Mesothelial cell of epicardium (in vitro differentiated cells): ENCODE results near the gene ERMP1. TPM values are rescaled to one million over a fixed set of nuclear protein-coding genes. Genes with fewer than 3 reads are reported as not detected.
A peak's percentile ranks its signal among the peaks of the same experiment; 100 is the strongest.

Source experiments
- DNase-seq, 2 experiments: peaks; one replicate each; pipeline ENCODE4 v3.0.0; 2021; ENCODE audit warnings: low spot score in 2 of 2; ENCODE audit not compliant: unreplicated experiment in 2 of 2
- H3K27ac Mint-ChIP-seq: 2 replicates; pipeline ENCODE4 v1.8.0; 2021; ENCODE audit warnings: mixed read lengths
- H3K27me3 Mint-ChIP-seq: 2 replicates; pipeline ENCODE4 v1.8.0; 2021; ENCODE audit warnings: low read depth, mixed read lengths
- H3K36me3 Mint-ChIP-seq: 2 replicates; pipeline ENCODE4 v1.8.0; 2021; ENCODE audit warnings: mixed read lengths
- H3K4me1 Mint-ChIP-seq: 2 replicates; pipeline ENCODE4 v1.8.0; 2021; ENCODE audit warnings: mixed read lengths
- H3K4me3 Mint-ChIP-seq: 2 replicates; pipeline ENCODE4 v1.8.0; 2021; ENCODE audit warnings: mild to moderate bottlenecking, moderate library complexity, mixed read lengths
- H3K9me3 Mint-ChIP-seq: 2 replicates; pipeline ENCODE4 v1.8.0; 2021; ENCODE audit warnings: mixed read lengths
- CTCF ChIP-seq: fragments of 200-600 bp; sonication (generic); IDR thresholded peaks from one replicate; pipeline ENCODE4 v1.5.0; 2021; ENCODE audit warnings: antibody characterized with exemption; ENCODE audit not compliant: unreplicated experiment
- total RNA-seq: library from RNA; stranded (reverse); gene quantifications from 3 replicates; pipeline ENCODE4 v1.2.1, GENCODE V29; 2021

Gene ERMP1
- total RNA-seq, 1 donor from 2014 or later, result 25.2 TPM

- no peak for DNase-seq
- TF ChIP-seq CTCF, result no peak
- Mint-ChIP-seq H3K27me3 (no peaks in the 10 kb centered on the region), H3K36me3 (peaks cover 5% of the 10 kb centered on the region), H3K27ac (no peak overlapping the region), H3K4me3 (no peak overlapping the region), H3K4me1 (peaks cover 23% of the 10 kb centered on the region), H3K9me3 (peaks cover 6% of the 10 kb centered on the region)
Observed at GRCh38 chr9:5874048-5874447, 41.1 kb upstream of the ERMP1 start.

GRCh38 chr9:5873439-5873838, 40.5 kb upstream of the ERMP1 start:
- DNase-seq, result no peak
- Mint-ChIP-seq H3K4me3 (no peak overlapping the region), H3K4me1 (peaks cover 21% of the 10 kb centered on the region), H3K9me3 (peaks cover 6% of the 10 kb centered on the region), H3K27me3 (no peaks in the 10 kb centered on the region), H3K27ac (peak overlapping the region; percentile 19), H3K36me3 (peaks cover 5% of the 10 kb centered on the region)
- no peak for TF ChIP-seq CTCF

GRCh38 chr9:5872511-5872910, 39.6 kb upstream of the ERMP1 start:
- DNase-seq, result no peak
- Mint-ChIP-seq H3K27ac (peak overlapping the region; percentile 75), H3K27me3 (no peaks in the 10 kb centered on the region), H3K36me3 (peaks cover 5% of the 10 kb centered on the region), H3K4me3 (no peak overlapping the region), H3K4me1 (peaks cover 24% of the 10 kb centered on the region), H3K9me3 (peaks cover 6% of the 10 kb centered on the region)
- TF ChIP-seq CTCF, result no peak

GRCh38 chr9:5871785-5872184, 38.9 kb upstream of the ERMP1 start:
- TF ChIP-seq CTCF, result no peak
- peaks cover 24% of the 10 kb centered on the region for H3K4me1 Mint-ChIP-seq
- H3K36me3 Mint-ChIP-seq, result peaks cover 5% of the 10 kb centered on the region
- no peak for DNase-seq
- H3K27ac Mint-ChIP-seq, result peak overlapping the region; percentile 50
- H3K4me3 Mint-ChIP-seq, result no peak overlapping the region
- H3K9me3 Mint-ChIP-seq, result peaks cover 6% of the 10 kb centered on the region
- no peaks in the 10 kb centered on the region for H3K27me3 Mint-ChIP-seq

GRCh38 chr9:5870691-5871090, 37.8 kb upstream of the ERMP1 start:
- H3K4me3 Mint-ChIP-seq, result no peak overlapping the region
- no peak overlapping the region for H3K27ac Mint-ChIP-seq

More at GRCh38 chr9:5870691-5871090, 37.8 kb upstream of the ERMP1 start:
- no peak for TF ChIP-seq CTCF
- no peaks in the 10 kb centered on the region for H3K36me3 Mint-ChIP-seq
- peaks cover 24% of the 10 kb centered on the region for H3K4me1 Mint-ChIP-seq
- H3K9me3 Mint-ChIP-seq, result no peaks in the 10 kb centered on the region
- no peak for DNase-seq
- H3K27me3 Mint-ChIP-seq, result no peaks in the 10 kb centered on the region
